OCI-LY1 (cell line): Measurements from ENCODE around the gene WDR35.
"Not testable (repeated sequence)": the region's sequence is repeated elsewhere in the genome, so short reads cannot be mapped to it uniquely, and the experiment has no call there.

ENCODE experiments used
- EZH2 ChIP-seq: fragments of 200-600 bp; sonication (generic), shearing (Covaris generic); IDR thresholded peaks from 2 replicates; pipeline ENCODE4 v1.8.0; 2017; ENCODE audit warnings: borderline replicate concordance, mixed run types, mild to moderate bottlenecking, antibody characterized with exemption, low read length, moderate library complexity, mixed read lengths
- TF ChIP-seq, protein P1 (sequence below): fragments of 200-600 bp; sonication (generic), shearing (Covaris generic); IDR thresholded peaks from 2 replicates; pipeline ENCODE4 v1.5.1; 2017; ENCODE audit warnings: mild to moderate bottlenecking, antibody characterized with exemption, low read length, moderate library complexity, mixed read lengths

DNA sequence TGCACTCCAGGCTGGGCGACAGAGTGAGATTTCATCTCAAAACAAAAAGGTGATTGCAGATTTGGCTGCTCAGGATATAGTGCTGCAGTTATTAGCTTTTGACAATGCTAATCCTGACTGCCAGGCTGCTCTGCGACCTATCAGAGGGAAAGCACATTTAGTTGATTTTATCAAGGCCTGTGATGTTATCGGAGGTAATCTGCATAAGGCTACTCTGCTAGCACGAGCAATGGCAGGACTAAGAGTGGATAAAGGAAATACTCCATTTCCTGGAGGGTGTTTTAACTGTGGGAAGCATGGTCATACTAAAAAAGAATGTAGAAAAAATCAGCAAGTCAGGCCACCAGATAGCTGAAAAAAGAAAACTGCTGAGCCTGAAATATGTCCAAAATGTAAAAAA is 65.4 kb downstream of the WDR35 start:
- TF ChIP-seq, protein P1, sequence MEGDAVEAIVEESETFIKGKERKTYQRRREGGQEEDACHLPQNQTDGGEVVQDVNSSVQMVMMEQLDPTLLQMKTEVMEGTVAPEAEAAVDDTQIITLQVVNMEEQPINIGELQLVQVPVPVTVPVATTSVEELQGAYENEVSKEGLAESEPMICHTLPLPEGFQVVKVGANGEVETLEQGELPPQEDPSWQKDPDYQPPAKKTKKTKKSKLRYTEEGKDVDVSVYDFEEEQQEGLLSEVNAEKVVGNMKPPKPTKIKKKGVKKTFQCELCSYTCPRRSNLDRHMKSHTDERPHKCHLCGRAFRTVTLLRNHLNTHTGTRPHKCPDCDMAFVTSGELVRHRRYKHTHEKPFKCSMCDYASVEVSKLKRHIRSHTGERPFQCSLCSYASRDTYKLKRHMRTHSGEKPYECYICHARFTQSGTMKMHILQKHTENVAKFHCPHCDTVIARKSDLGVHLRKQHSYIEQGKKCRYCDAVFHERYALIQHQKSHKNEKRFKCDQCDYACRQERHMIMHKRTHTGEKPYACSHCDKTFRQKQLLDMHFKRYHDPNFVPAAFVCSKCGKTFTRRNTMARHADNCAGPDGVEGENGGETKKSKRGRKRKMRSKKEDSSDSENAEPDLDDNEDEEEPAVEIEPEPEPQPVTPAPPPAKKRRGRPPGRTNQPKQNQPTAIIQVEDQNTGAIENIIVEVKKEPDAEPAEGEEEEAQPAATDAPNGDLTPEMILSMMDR, result not testable (repeated sequence)
- TF ChIP-seq EZH2, result not testable (repeated sequence)
